ENCODE results near the gene BRD3OS. TPM values are rescaled to one million over a fixed set of nuclear protein-coding genes. Genes with fewer than 3 reads are reported as not detected.

The BRD3OS gene
- total and polyA plus RNA-seq, 10 of the 15 experiments (the other 5 are each of a cell fraction or from before 2014, with no cell fraction given), result 2.1 to 13.7 (median 10.7) TPM

DNA sequence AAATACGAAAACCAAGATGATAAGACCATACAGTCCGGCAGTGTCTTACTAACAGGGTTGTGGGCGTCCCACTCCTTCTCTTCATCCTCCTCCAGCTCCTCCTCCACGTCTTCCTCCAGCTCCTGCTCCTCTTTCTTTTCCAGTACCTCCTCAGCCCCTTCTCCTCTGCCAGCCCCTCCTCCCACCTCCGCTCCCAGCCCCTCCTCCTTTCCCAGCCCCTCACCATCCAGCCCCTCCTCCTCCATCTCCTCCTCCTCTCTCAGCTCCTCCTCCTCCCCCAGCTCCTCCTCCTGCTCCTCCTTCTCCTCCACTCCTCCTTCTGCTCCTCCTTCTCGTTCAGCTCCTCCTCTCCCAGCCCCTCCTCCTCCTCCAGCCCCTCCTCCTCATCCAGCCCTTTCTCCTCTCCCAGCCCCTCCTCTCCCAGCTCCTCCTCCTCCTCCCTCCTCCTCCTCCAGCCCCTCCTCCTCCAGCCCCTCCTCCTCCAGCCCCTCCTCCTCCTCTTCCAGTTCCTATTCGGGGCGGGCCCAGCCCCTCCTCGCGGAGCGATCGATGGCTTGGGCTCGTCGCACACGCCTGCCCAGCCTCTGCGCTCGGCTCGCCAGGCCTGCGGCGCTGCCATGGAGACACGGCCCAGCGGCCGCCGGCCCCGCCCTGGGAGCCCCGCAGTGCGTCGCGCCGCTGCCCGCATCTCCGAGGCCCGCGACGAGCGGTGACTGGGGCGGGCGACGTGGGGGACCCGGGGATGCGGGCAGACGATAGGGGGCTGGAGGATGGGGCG, at the start of gene BRD3OS (continued):
- peak; percentile 72; the same call in 1 of the 2 replicates for TF ChIP-seq CREB1 (IDR thresholded peaks at IDR 0.05; ENCODE audit: low read depth)
- TF ChIP-seq NRF1 (conservative IDR thresholded peaks at IDR 0.05; ENCODE audit: low read depth, low read length), result no peak
- no peak for TF ChIP-seq FOS (IDR thresholded peaks at IDR 0.05; ENCODE audit: borderline replicate concordance, extremely low read depth, insufficient read length)
- no peak for TF ChIP-seq TBL1XR1 (IDR thresholded peaks at IDR 0.05; ENCODE audit: low read depth, low read length)
- no peak for TF ChIP-seq IRF4 (IDR thresholded peaks at IDR 0.05; ENCODE audit: low read depth, low read length)
- TF ChIP-seq NBN (IDR thresholded peaks at IDR 0.05), result peak; percentile 88
- TF ChIP-seq, protein P1, sequence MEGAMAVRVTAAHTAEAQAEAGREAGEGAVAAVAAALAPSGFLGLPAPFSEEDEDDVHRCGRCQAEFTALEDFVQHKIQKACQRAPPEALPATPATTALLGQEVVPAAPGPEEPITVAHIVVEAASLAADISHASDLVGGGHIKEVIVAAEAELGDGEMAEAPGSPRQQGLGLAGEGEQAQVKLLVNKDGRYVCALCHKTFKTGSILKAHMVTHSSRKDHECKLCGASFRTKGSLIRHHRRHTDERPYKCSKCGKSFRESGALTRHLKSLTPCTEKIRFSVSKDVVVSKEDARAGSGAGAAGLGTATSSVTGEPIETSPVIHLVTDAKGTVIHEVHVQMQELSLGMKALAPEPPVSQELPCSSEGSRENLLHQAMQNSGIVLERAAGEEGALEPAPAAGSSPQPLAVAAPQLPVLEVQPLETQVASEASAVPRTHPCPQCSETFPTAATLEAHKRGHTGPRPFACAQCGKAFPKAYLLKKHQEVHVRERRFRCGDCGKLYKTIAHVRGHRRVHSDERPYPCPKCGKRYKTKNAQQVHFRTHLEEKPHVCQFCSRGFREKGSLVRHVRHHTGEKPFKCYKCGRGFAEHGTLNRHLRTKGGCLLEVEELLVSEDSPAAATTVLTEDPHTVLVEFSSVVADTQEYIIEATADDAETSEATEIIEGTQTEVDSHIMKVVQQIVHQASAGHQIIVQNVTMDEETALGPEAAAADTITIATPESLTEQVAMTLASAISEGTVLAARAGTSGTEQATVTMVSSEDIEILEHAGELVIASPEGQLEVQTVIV (IDR thresholded peaks at IDR 0.05; ENCODE audit: borderline replicate concordance, partially characterized antibody), result no peak
- TF ChIP-seq WRNIP1 (IDR thresholded peaks at IDR 0.05; ENCODE audit: borderline replicate concordance, low read depth, low read length), result no peak
- no peak for TF ChIP-seq ASH2L (IDR thresholded peaks at IDR 0.05; ENCODE audit: borderline replicate concordance, low read depth)
- TF ChIP-seq, protein P2, sequence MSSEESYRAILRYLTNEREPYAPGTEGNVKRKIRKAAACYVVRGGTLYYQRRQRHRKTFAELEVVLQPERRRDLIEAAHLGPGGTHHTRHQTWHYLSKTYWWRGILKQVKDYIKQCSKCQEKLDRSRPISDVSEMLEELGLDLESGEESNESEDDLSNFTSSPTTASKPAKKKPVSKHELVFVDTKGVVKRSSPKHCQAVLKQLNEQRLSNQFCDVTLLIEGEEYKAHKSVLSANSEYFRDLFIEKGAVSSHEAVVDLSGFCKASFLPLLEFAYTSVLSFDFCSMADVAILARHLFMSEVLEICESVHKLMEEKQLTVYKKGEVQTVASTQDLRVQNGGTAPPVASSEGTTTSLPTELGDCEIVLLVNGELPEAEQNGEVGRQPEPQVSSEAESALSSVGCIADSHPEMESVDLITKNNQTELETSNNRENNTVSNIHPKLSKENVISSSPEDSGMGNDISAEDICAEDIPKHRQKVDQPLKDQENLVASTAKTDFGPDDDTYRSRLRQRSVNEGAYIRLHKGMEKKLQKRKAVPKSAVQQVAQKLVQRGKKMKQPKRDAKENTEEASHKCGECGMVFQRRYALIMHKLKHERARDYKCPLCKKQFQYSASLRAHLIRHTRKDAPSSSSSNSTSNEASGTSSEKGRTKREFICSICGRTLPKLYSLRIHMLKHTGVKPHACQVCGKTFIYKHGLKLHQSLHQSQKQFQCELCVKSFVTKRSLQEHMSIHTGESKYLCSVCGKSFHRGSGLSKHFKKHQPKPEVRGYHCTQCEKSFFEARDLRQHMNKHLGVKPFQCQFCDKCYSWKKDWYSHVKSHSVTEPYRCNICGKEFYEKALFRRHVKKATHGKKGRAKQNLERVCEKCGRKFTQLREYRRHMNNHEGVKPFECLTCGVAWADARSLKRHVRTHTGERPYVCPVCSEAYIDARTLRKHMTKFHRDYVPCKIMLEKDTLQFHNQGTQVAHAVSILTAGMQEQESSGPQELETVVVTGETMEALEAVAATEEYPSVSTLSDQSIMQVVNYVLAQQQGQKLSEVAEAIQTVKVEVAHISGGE (CRISPR knock-in tag; IDR thresholded peaks at IDR 0.05), result no peak
- TF ChIP-seq, protein P3, sequence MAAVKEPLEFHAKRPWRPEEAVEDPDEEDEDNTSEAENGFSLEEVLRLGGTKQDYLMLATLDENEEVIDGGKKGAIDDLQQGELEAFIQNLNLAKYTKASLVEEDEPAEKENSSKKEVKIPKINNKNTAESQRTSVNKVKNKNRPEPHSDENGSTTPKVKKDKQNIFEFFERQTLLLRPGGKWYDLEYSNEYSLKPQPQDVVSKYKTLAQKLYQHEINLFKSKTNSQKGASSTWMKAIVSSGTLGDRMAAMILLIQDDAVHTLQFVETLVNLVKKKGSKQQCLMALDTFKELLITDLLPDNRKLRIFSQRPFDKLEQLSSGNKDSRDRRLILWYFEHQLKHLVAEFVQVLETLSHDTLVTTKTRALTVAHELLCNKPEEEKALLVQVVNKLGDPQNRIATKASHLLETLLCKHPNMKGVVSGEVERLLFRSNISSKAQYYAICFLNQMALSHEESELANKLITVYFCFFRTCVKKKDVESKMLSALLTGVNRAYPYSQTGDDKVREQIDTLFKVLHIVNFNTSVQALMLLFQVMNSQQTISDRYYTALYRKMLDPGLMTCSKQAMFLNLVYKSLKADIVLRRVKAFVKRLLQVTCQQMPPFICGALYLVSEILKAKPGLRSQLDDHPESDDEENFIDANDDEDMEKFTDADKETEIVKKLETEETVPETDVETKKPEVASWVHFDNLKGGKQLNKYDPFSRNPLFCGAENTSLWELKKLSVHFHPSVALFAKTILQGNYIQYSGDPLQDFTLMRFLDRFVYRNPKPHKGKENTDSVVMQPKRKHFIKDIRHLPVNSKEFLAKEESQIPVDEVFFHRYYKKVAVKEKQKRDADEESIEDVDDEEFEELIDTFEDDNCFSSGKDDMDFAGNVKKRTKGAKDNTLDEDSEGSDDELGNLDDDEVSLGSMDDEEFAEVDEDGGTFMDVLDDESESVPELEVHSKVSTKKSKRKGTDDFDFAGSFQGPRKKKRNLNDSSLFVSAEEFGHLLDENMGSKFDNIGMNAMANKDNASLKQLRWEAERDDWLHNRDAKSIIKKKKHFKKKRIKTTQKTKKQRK (IDR thresholded peaks at IDR 0.05; ENCODE audit: low read depth, low read length), result no peak
- TF ChIP-seq, protein P4, sequence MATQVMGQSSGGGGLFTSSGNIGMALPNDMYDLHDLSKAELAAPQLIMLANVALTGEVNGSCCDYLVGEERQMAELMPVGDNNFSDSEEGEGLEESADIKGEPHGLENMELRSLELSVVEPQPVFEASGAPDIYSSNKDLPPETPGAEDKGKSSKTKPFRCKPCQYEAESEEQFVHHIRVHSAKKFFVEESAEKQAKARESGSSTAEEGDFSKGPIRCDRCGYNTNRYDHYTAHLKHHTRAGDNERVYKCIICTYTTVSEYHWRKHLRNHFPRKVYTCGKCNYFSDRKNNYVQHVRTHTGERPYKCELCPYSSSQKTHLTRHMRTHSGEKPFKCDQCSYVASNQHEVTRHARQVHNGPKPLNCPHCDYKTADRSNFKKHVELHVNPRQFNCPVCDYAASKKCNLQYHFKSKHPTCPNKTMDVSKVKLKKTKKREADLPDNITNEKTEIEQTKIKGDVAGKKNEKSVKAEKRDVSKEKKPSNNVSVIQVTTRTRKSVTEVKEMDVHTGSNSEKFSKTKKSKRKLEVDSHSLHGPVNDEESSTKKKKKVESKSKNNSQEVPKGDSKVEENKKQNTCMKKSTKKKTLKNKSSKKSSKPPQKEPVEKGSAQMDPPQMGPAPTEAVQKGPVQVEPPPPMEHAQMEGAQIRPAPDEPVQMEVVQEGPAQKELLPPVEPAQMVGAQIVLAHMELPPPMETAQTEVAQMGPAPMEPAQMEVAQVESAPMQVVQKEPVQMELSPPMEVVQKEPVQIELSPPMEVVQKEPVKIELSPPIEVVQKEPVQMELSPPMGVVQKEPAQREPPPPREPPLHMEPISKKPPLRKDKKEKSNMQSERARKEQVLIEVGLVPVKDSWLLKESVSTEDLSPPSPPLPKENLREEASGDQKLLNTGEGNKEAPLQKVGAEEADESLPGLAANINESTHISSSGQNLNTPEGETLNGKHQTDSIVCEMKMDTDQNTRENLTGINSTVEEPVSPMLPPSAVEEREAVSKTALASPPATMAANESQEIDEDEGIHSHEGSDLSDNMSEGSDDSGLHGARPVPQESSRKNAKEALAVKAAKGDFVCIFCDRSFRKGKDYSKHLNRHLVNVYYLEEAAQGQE (IDR thresholded peaks at IDR 0.05; ENCODE audit: low read depth, low read length), result no peak
- TF ChIP-seq, protein P5, sequence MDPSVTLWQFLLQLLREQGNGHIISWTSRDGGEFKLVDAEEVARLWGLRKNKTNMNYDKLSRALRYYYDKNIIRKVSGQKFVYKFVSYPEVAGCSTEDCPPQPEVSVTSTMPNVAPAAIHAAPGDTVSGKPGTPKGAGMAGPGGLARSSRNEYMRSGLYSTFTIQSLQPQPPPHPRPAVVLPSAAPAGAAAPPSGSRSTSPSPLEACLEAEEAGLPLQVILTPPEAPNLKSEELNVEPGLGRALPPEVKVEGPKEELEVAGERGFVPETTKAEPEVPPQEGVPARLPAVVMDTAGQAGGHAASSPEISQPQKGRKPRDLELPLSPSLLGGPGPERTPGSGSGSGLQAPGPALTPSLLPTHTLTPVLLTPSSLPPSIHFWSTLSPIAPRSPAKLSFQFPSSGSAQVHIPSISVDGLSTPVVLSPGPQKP (IDR thresholded peaks at IDR 0.05; ENCODE audit: low read depth, low read length), result peak; percentile 23; the same call in 1 of the 2 replicates
- TF ChIP-seq STAT1 (conservative IDR thresholded peaks at IDR 0.05), result no peak

All from GM12878 (cell line).